Suprapubic skin (tissue), 4 donors: ENCODE measurements around the gene SLC16A1. TPM values are rescaled to one million over a fixed set of nuclear protein-coding genes. Genes with fewer than 3 reads are reported as not detected.
"Not testable (repeated sequence)": the region's sequence is repeated elsewhere in the genome, so short reads cannot be mapped to it uniquely, and the experiment has no call there.

Experiments
- DNase-seq, 2 donors: peaks; one replicate each; pipeline ENCODE4 v3.0.0-alpha.2; 2019; ENCODE audit warnings: low spot score in 2 of 2
- H3K27ac ChIP-seq: fragments of 200-600 bp; sonication (generic); one replicate; pipeline ENCODE4 v1.5.1; 2019
- H3K27me3 ChIP-seq: fragments of 200-600 bp; sonication (generic); one replicate; pipeline ENCODE4 v1.5.1; 2019
- H3K36me3 ChIP-seq: fragments of 200-600 bp; sonication (generic); one replicate; pipeline ENCODE4 v1.5.1; 2019
- H3K4me1 ChIP-seq: fragments of 200-600 bp; sonication (generic); one replicate; pipeline ENCODE4 v1.5.1; 2019
- H3K4me3 ChIP-seq: fragments of 200-600 bp; sonication (generic); one replicate; pipeline ENCODE4 v1.5.1; 2019; ENCODE audit warnings: mild to moderate bottlenecking
- H3K9me3 ChIP-seq: fragments of 200-600 bp; sonication (generic); one replicate; pipeline ENCODE4 v1.5.1; 2019
- EP300 ChIP-seq: sonication (generic); formaldehyde crosslinking; IDR thresholded peaks from one replicate; pipeline ENCODE4 v1.6.1; 2017; ENCODE audit warnings: antibody characterized with exemption
- POLR2A ChIP-seq, 2 donors: fragments of 450-650 bp; IDR thresholded peaks; one replicate each; pipeline ENCODE4 v1.6.1; 2017; ENCODE audit warnings: antibody characterized with exemption in 2 of 2, mild to moderate bottlenecking in 2 of 2, moderate library complexity in 2 of 2
- POLR2AphosphoS5 ChIP-seq, 3 donors: sonication (generic); formaldehyde crosslinking; IDR thresholded peaks; one replicate each; pipeline ENCODE4 v1.6.1; 2017; ENCODE audit warnings: antibody characterized with exemption in 3 of 3
- WGBS: methylation state at CpG from one replicate; pipeline ENCODE4 v1.1.5; 2018; 5-methylcytosine and 5-hydroxymethylcytosine counted together
- total RNA-seq, 4 donors: library from RNA; depleted of rRNA; stranded (reverse); fragments of >200 nt; gene quantifications; one replicate each; pipeline ENCODE4 v1.1.0, GENCODE V29; 2016
- TF ChIP-seq, protein P1 (sequence below), 2 donors: fragments of 200-600 bp in 1 of 2; fragments of 450-650 bp in 1 of 2; sonication (generic) in 1 of 2; IDR thresholded peaks; one replicate each; pipeline ENCODE4 v1.5.1; 2016 to 2019; ENCODE audit warnings: antibody characterized with exemption in 2 of 2, mild to moderate bottlenecking in 1 of 2, moderate library complexity in 1 of 2

SLC16A1 gene
- total RNA-seq, 4 donors from 2014 or later = 17.0 to 37.2 (median 21.9) TPM

DNA sequence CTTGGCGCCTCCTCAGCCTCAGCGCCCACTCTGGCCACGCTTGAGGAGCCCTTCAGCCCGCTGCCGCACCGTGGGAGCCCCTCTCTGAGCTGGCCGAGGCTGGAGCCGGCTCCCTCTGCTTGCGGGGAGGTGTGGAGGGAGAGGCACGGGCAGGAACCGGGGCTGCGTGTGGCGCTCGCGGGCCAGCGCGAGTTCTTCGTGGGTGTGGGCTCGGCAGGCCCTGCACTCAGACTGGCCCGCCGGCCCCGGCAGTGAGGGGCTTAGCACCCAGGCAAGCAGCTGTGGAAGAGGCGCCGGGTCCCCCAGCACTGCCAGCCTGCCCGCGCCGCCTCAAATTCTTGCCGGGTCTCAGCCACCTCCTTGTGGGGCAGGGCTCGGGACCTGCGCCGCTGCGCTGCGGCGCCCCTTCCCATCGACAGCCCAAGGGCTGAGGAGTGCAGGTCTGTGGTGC lies 61.4 kb downstream of the SLC16A1 start:
- 99% methylated on average over 18 of the region's 35 CpGs for WGBS
- no peak overlapping the region for H3K4me3 ChIP-seq
- no peaks in the 10 kb centered on the region for H3K27me3 ChIP-seq
- no peaks in the 10 kb centered on the region for H3K4me1 ChIP-seq
- TF ChIP-seq POLR2AphosphoS5 (IDR thresholded peaks at IDR 0.05) (no peak), EP300 (no peak), POLR2A (IDR thresholded peaks at IDR 0.05) (no peak)
- TF ChIP-seq, protein P1, sequence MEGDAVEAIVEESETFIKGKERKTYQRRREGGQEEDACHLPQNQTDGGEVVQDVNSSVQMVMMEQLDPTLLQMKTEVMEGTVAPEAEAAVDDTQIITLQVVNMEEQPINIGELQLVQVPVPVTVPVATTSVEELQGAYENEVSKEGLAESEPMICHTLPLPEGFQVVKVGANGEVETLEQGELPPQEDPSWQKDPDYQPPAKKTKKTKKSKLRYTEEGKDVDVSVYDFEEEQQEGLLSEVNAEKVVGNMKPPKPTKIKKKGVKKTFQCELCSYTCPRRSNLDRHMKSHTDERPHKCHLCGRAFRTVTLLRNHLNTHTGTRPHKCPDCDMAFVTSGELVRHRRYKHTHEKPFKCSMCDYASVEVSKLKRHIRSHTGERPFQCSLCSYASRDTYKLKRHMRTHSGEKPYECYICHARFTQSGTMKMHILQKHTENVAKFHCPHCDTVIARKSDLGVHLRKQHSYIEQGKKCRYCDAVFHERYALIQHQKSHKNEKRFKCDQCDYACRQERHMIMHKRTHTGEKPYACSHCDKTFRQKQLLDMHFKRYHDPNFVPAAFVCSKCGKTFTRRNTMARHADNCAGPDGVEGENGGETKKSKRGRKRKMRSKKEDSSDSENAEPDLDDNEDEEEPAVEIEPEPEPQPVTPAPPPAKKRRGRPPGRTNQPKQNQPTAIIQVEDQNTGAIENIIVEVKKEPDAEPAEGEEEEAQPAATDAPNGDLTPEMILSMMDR (IDR thresholded peaks at IDR 0.05) = no peak
- H3K27ac ChIP-seq = no peak overlapping the region
- no peaks in the 10 kb centered on the region for H3K36me3 ChIP-seq
- H3K9me3 ChIP-seq = peaks cover 16% of the 10 kb centered on the region
- no peak for DNase-seq

DNA sequence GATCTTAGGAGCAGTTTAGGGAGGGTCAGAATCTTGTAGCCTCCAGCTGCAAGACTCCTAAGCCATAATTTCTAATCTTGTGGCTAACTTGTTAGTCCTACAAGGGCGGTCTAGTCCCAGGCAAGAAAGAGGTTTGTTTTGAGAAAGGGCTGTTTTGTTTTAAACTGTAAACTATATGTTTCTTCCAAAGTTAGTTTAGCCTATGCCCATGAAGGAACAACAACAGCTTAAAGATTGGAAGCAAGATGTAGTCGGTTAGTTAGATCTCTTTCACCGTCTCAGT lies 62.0 kb downstream of the SLC16A1 start:
- H3K4me1 ChIP-seq = no peaks in the 10 kb centered on the region
- H3K27me3 ChIP-seq = no peaks in the 10 kb centered on the region
- H3K36me3 ChIP-seq = no peaks in the 10 kb centered on the region
- H3K9me3 ChIP-seq = peaks cover 16% of the 10 kb centered on the region
- no peak overlapping the region for H3K4me3 ChIP-seq
- no peak overlapping the region for H3K27ac ChIP-seq
- no peak for TF ChIP-seq POLR2A (IDR thresholded peaks at IDR 0.05)
- TF ChIP-seq EP300 = no peak
- TF ChIP-seq POLR2AphosphoS5 (IDR thresholded peaks at IDR 0.05) = no peak
- TF ChIP-seq, protein P1 (IDR thresholded peaks at IDR 0.05) = no peak
- 97% methylated on average over 3 of the region's 3 CpGs for WGBS
- no peak for DNase-seq

DNA sequence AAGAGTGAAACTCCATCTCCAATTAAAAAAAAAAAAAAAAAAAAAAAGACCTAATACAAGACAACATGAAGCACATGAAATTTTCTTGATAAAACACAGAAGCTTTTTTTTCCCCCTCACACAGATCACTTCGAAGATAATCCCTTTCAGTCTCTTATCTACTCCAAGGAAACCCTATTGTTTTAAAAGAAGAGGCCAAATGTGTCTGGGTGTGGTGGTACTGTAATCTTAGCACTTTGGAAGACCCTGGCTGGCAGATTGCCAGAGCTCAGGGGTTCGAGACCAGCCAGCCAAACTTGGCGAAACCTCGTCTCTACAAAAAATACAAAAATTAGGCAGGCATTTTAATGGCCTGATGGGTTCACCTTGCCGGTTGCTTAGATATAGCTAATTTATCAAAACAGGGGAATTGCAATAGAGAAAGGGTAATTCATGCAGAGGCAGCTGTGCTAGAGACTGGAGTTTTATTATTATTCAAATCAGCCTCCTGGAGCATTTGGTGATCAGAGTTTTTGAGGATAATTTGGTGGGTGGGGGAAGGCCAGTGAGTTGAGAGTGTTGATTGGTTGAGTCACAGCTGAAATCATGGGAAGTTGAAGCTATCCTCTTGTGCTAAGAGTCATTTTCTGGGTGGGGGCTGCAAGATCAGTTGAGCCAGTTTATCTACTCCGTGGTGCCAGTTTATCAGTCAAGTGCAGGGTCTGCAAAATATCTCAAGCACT lies 62.5 kb downstream of the SLC16A1 start:
- no peak overlapping the region for H3K27ac ChIP-seq
- 87% methylated on average over 6 of the region's 6 CpGs for WGBS
- no peaks in the 10 kb centered on the region for H3K4me1 ChIP-seq
- peaks cover 16% of the 10 kb centered on the region for H3K9me3 ChIP-seq
- no peaks in the 10 kb centered on the region for H3K27me3 ChIP-seq
- DNase-seq = peak in 1 of 2 donors; percentile 13
- H3K36me3 ChIP-seq = no peaks in the 10 kb centered on the region
- TF ChIP-seq POLR2A (IDR thresholded peaks at IDR 0.05) (no peak), POLR2AphosphoS5 (IDR thresholded peaks at IDR 0.05) (no peak), EP300 (no peak)
- TF ChIP-seq, protein P1 (IDR thresholded peaks at IDR 0.05) = no peak
- H3K4me3 ChIP-seq = no peak overlapping the region

DNA sequence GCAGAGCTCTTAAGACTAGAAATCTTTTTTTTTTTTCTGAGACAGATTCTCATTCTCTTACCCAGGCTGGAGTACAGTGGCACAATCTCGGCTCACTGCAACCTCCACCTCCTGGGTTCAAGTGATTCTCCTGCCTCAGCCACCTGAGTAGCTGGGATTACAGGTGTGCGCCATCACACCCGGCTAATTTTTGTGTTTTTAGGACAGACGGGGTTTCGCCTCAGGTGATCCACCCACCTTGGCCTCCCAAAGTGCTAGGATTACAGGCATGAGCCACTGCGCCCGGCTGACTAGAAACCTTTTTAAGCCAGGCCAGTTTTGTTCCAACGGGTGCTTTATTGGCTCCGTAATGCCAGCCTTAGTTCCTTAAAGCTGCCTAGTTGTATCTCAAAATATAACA lies 66.1 kb downstream of the SLC16A1 start:
- not testable (repeated sequence) for H3K27ac ChIP-seq, H3K36me3 ChIP-seq, H3K27me3 ChIP-seq, H3K4me3 ChIP-seq, H3K4me1 ChIP-seq
- DNase-seq = peak in 1 of 2 donors; percentile 38
- 88% methylated on average over 9 of the region's 9 CpGs for WGBS
- H3K9me3 ChIP-seq = peaks cover 11% of the 10 kb centered on the region

DNA sequence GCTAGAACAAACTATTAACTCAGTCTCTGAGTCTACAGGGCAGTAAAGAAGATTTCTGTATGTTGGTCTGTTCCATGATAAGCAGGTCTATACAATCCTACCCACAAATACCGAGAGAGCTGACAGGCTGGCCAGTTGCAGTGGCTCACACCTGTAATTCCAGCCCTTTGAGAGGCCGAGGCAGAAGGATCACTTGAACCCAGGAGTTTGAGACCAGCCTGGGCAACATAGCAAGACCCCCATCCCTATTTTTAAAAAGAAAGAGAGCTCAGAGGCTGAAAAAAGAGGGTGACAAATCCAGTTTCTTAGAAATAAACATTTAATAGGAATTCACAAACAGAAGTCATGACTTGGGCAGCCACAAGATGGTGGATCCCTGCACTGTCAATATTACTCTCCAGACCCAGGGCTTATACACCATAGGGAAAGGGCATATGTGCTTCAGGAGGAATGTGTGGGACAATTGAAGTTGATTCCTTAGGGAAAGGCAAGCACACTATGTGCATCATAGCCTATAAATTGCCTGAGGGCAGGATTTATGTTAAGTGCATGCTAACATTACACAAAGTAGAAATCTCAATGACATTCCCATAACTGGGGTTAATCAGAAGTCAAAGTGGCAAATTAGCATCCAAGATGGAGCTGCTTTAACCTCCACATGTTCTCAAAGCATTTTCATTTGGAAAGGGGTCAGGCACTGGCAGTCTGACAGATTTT lies 66.8 kb downstream of the SLC16A1 start:
- H3K27me3 ChIP-seq = no peaks in the 10 kb centered on the region
- 49% methylated on average over 2 of the region's 2 CpGs for WGBS
- H3K9me3 ChIP-seq = peaks cover 9% of the 10 kb centered on the region
- peak in 1 of 2 donors; percentile 6 for DNase-seq
- H3K4me1 ChIP-seq = no peaks in the 10 kb centered on the region
- no peak overlapping the region for H3K27ac ChIP-seq
- TF ChIP-seq EP300 = no peak
- TF ChIP-seq POLR2A (IDR thresholded peaks at IDR 0.05) = no peak
- H3K36me3 ChIP-seq = no peaks in the 10 kb centered on the region
- H3K4me3 ChIP-seq = no peak overlapping the region

DNA sequence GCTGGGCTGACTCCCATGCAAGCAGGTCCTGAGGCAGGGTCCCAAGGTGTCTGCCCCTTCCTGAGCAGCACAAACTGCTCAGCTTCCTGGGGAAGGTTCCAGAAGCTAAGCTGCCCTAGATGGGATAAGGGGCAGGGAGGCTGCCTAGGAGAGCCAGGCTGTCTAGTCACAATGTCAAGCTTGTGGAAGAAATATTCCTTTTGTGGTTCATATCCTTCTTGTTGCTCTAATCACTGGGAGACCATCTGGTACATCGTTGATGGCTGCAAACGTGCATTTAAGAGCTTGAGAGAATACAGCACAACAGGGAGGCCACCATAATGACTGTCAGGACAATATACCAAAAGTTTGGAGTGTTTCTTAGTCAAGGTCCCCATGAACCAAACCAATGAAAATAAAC lies 67.4 kb downstream of the SLC16A1 start:
- TF ChIP-seq EP300 (no peak), POLR2A (IDR thresholded peaks at IDR 0.05) (no peak), POLR2AphosphoS5 (IDR thresholded peaks at IDR 0.05) (no peak)
- TF ChIP-seq, protein P1 (IDR thresholded peaks at IDR 0.05) = no peak
- Histone ChIP-seq H3K4me1 (no peaks in the 10 kb centered on the region), H3K27me3 (no peaks in the 10 kb centered on the region), H3K4me3 (no peak overlapping the region), H3K36me3 (no peaks in the 10 kb centered on the region), H3K27ac (no peak overlapping the region), H3K9me3 (peaks cover 3% of the 10 kb centered on the region)
- WGBS = 75% methylated on average over 2 of the region's 2 CpGs
- peak in 1 of 2 donors; percentile 43 for DNase-seq
